ENCODE results near the gene MGAT3. TPM values are rescaled to one million over a fixed set of nuclear protein-coding genes. Genes with fewer than 3 reads are reported as not detected.
A peak's percentile ranks its signal among the peaks of the same experiment; 100 is the strongest.

MGAT3 gene
- total RNA-seq, 2 experiments from 2014 or later: 0.17 TPM; not detected in 1

DNA sequence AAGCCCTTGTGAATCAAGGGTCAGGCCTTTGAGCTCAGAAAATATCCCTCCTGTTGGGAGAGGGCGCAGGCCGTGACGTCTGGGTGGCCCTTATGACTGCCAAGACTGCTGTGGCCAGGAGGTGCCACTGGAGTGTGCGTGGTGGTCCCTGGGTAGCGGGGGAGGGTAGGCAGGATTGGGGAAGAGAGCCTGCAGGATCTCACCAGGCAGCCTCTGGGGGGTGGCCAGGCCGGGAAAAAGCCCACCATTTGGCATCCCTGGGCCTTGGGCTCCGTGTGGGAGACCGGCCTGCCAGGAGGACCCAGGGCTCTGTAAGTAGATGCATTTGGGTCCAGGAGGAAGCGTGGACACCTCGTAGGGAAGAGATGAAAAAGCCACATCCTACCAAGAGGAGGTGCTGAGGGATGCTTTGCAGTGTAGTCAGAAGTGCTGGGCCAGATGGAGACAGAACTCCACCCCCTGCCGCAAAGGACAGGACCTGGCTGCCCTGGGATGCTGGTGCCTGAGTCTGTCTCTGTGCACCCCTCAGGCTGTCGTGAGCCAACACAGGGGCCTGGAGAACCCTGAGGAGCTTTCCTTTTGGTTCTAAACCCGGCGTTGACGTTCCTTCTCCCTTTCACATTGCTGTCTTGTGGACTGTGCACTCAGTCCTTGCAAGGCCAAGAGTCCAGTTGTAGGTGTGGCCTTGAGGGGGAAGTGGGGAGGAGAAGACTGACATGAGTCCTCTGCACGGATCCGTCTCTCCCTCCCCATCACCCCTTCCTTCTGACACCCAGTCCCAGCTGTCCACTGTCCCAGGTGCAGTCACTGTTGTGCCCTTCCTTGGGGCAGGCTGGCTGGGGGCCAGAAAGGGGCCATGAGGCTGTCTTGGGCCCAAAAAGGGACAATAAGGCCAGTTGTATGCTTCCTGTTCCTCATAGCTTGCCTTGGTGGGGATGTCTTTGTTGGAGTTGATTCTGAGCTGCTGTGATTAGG is 32.6 kb downstream of the MGAT3 start:
- Mint-ChIP-seq H3K27me3 (no peaks in the 10 kb centered on the region), H3K4me1 (ENCODE audit: low read depth) (peaks cover 12% of the 10 kb centered on the region), H3K27ac (no peak overlapping the region), H3K36me3 (ENCODE audit: low read depth) (no peaks in the 10 kb centered on the region), H3K9me3 (no peaks in the 10 kb centered on the region), H3K4me3 (no peak overlapping the region)
- no peak for ATAC-seq (ENCODE audit: poor library complexity)
- ChIA-PET POLR2A (interaction anchor here (1.2 to 2.9 kb wide), 4 partner anchors 31 to 555 kb away, joined by 3 to 18 read pairs (median 6); partner anchors contain the start of gene ATF4), CTCF (interaction anchor here (1.0 to 1.6 kb wide), 4 partner anchors 7 to 90 kb away, joined by 3 to 15 read pairs (median 6); partner anchors contain the start of gene TAB1)
- Histone ChIP-seq H3K4me3 (ENCODE audit: low read length) (no peak overlapping the region), H3K4me1 (ENCODE audit: insufficient read depth, low read length) (peaks cover 15% of the 10 kb centered on the region), H3K27ac (ENCODE audit: low read depth in 1 of 2, low read length in 2 of 2) (no peak overlapping the region), H3K27me3 (ENCODE audit: control insufficient read depth in 1 of 2, insufficient read depth in 2 of 2, low read length in 2 of 2) (no peaks in the 10 kb centered on the region), H3K9me3 (ENCODE audit: control insufficient read depth in 1 of 2, insufficient read depth in 1 of 2, low read length in 2 of 2) (no peaks in the 10 kb centered on the region), H3K36me3 (ENCODE audit: insufficient read depth, low read length) (no peaks in the 10 kb centered on the region)
- no peak for DNase-seq
- intact Hi-C loops (cut with DNase I, micrococcal nuclease): loop anchor here in 1 of 2 experiments (5.0 kb wide), 1 partner anchor 533 kb away; no protein-coding TSS in a partner anchor
- TF ChIP-seq, protein P1, sequence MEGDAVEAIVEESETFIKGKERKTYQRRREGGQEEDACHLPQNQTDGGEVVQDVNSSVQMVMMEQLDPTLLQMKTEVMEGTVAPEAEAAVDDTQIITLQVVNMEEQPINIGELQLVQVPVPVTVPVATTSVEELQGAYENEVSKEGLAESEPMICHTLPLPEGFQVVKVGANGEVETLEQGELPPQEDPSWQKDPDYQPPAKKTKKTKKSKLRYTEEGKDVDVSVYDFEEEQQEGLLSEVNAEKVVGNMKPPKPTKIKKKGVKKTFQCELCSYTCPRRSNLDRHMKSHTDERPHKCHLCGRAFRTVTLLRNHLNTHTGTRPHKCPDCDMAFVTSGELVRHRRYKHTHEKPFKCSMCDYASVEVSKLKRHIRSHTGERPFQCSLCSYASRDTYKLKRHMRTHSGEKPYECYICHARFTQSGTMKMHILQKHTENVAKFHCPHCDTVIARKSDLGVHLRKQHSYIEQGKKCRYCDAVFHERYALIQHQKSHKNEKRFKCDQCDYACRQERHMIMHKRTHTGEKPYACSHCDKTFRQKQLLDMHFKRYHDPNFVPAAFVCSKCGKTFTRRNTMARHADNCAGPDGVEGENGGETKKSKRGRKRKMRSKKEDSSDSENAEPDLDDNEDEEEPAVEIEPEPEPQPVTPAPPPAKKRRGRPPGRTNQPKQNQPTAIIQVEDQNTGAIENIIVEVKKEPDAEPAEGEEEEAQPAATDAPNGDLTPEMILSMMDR (IDR thresholded peaks at IDR 0.05): no peak

DNA sequence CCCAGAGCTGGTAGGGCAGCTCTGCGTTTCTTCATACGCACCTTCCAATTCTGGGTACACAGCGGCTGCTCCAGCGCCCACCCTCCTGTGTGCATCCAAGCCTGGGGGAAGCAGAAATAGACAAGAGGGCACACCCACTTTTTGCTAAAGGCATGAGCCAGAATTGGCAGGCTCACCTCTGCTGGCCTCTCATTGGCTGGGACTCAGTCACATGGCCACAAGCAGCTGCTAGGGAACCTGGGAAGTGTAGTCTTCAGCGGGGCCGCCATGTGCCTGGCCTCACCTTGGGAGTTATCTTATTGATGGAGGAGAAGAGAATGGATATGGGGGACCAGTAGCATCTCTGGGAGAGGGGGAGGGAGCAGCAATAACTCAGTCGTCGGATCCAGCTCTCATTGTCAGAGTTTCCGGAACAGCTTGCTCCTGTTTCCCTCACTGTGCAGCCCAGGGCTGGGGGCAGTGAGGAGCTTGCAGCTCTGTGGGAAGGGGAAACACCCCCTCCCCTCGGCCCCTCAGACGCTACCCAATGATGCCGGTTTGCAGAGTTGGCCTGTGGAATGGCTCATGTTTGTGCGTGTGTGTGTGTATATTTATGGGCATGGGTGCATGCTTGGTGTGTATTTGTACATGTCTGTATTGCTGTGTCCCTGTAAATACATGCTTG is 33.5 kb downstream of the MGAT3 start:
- DNase-seq: peak; percentile 52 to 91 (median 76)
- no peaks in the 10 kb centered on the region for H3K9me3 Mint-ChIP-seq
- no peak overlapping the region for H3K4me3 Mint-ChIP-seq
- TF ChIP-seq, protein P1 (IDR thresholded peaks at IDR 0.05): no peak
- ChIA-PET POLR2A (interaction anchor here (0.6 to 2.9 kb wide), 7 partner anchors 12 to 554 kb away, joined by 3 to 18 read pairs (median 4); partner anchors contain the start of genes ATF4, MIEF1, RPL3 and TAB1), CTCF (interaction anchor here (1.0 to 1.6 kb wide), 4 partner anchors 8 to 91 kb away, joined by 3 to 15 read pairs (median 6); partner anchors contain the start of gene TAB1)
- ATAC-seq (ENCODE audit: poor library complexity): peak; percentile 100
- no peaks in the 10 kb centered on the region for H3K36me3 ChIP-seq (ENCODE audit: insufficient read depth, low read length)
- no peaks in the 10 kb centered on the region for H3K27me3 ChIP-seq (ENCODE audit: control insufficient read depth in 1 of 2, insufficient read depth in 2 of 2, low read length in 2 of 2)
- no peak overlapping the region for H3K4me3 ChIP-seq (ENCODE audit: low read length)
- no peaks in the 10 kb centered on the region for H3K36me3 Mint-ChIP-seq (ENCODE audit: low read depth)
- H3K27me3 Mint-ChIP-seq: no peaks in the 10 kb centered on the region
- peaks cover 18% of the 10 kb centered on the region for H3K4me1 ChIP-seq (ENCODE audit: insufficient read depth, low read length)
- H3K4me1 Mint-ChIP-seq (ENCODE audit: low read depth): peaks cover 12% of the 10 kb centered on the region
- no peaks in the 10 kb centered on the region for H3K9me3 ChIP-seq (ENCODE audit: control insufficient read depth in 1 of 2, insufficient read depth in 1 of 2, low read length in 2 of 2)
- H3K27ac ChIP-seq (ENCODE audit: low read depth in 1 of 2, low read length in 2 of 2): no peak overlapping the region
- intact Hi-C loops (cut with DNase I, micrococcal nuclease): loop anchor here in 1 of 2 experiments (5.0 kb wide), 1 partner anchor 532 kb away; no protein-coding TSS in a partner anchor
- H3K27ac Mint-ChIP-seq: no peak overlapping the region
